Peyer's patch (tissue), 4 donors: ENCODE results near the gene DISC1.

Experiments used
- POLR2A ChIP-seq, 2 donors: fragments of 450-650 bp; IDR thresholded peaks; one replicate each; pipeline ENCODE4 v1.5.1; 2017; ENCODE audit warnings: antibody characterized with exemption in 2 of 2, mild to moderate bottlenecking in 2 of 2, moderate library complexity in 2 of 2
- TF ChIP-seq, protein P1 (sequence below), 6 experiments: fragments of 450-650 bp in 4 of 6; fragments of 200-600 bp in 2 of 6; sonication (generic) in 1 of 6; IDR thresholded peaks; one replicate each; pipeline ENCODE4 v1.5.1; 2017 to 2019; ENCODE audit warnings: antibody characterized with exemption in 6 of 6, mild to moderate bottlenecking in 3 of 6, moderate library complexity in 1 of 6

GRCh38 chr1:231939118-231939517 lies 312.5 kb downstream of the DISC1 start:
- TF ChIP-seq, protein P1, sequence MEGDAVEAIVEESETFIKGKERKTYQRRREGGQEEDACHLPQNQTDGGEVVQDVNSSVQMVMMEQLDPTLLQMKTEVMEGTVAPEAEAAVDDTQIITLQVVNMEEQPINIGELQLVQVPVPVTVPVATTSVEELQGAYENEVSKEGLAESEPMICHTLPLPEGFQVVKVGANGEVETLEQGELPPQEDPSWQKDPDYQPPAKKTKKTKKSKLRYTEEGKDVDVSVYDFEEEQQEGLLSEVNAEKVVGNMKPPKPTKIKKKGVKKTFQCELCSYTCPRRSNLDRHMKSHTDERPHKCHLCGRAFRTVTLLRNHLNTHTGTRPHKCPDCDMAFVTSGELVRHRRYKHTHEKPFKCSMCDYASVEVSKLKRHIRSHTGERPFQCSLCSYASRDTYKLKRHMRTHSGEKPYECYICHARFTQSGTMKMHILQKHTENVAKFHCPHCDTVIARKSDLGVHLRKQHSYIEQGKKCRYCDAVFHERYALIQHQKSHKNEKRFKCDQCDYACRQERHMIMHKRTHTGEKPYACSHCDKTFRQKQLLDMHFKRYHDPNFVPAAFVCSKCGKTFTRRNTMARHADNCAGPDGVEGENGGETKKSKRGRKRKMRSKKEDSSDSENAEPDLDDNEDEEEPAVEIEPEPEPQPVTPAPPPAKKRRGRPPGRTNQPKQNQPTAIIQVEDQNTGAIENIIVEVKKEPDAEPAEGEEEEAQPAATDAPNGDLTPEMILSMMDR (IDR thresholded peaks at IDR 0.05) = no peak
- TF ChIP-seq POLR2A (IDR thresholded peaks at IDR 0.05) = no peak
